ENCODE data around the gene CPT1C. TPM values are rescaled to one million over a fixed set of nuclear protein-coding genes. Genes with fewer than 3 reads are reported as not detected.

The CPT1C gene
- 15.3 and 16.9 TPM in 2 replicates for total RNA-seq

DNA sequence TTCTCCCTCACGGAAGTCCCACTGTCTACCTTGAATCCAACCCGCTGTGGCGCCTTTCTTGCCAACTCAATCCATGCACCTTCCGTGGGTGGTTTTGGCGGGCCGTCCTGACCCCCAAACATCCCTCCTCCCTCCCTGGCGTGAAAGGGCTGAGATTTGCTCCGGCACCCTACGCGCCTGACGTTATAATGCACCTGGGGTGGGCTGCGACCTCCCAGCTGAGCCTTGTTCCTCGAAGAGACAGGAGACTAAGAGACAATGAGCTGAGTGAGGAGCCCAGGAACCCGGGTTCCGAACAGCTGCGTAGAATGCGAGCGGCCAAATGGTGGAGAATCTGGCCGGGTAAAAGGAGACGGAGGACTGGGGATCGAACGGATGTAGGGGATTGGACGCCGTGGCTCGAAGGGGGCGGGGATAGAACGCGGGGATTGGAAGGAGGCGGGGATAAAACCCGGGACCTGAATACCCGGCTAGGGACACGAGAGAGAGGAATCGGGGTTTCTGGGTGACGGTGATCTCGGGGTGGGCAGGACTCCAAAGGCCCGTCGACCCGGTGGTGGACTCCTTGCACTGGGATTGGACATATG is at the start of gene CPT1C:
Gene CPT1C, plus strand, starts transcription at position 461 of the 587 bp plus-strand sequence. CDS start 1,137 bp downstream, outside the sequence.

DNA sequence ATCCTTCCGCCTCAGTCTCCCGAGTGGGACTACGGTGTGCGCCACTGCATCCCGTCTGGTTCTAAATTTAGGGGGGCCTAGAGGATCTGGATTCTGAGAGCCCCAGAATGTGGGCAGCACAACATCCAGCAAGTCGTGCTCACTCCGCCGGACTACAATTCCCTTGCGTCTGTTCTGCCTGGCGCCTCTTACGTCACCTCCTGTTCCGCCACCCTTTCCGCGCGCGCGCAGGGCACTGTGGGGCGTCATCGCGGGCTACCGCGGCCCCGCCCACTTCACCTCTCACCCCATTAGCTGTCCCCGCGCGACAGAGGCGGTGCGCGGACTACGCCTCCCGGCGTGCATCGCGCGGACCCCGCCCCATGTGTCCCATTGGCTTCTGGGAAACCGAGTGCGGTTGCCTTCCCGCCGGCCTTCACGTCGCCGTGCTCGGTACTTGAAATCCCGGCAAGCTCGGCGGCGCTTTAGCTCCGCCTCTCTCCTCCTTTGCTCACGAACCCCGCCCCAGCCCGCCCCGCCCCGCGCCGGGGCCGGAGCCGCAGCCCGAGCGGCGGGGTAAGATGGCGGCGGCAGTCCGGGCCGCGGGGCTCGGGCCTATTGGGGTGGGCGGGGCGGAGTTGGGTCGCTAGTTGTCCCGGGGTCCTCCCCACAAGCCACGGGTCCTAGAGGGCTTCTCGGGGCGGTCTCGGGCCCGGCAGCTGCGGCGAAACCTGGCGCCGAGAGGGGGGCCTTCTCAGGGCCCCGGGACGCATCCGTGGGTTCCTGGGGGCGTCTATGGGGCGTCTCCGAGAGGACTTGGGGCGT is 49.0 kb upstream of the CPT1C start, which contains the start of gene SCAF1:
Gene SCAF1, plus strand, starts transcription at position 522 of the 804 bp plus-strand sequence. CDS start 2,818 bp downstream, outside the sequence.

DNA sequence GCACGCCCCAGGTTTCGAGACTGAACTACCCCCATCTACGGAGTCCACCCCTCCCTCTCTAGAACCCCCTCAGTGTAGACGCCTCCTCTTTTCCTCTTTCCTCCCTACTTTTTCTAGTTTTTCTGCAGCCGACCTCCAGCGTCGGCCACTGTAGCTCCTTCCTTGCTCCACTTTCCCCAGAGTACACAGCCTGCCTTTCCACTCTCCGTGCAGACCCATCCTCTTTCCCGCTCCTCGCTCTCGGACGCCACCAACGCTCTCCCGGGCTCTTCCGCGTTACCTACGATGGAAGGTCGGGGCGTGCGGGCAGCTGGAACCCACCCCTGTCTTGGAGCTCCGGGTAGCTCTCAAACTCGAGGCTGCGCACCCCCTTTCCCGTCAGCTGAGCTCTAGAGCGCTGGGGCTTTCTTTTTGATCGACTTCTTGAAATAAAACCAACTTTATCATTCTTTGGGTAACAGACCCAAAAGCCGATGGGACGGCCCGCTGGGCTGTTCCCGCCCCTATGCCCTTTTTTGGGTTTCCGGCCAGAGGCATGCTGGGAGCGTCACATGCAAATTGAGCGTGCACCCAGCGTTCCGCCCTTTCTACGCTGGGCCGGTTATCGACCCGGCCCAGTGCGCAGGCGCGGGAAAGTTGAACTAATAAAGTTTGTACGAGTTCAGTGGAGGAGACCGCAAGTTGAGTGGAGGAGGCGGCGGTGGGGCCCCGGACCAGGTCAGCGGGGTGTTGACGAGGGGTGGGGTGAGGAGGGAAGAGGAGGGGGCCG is 25.4 kb upstream of the CPT1C start, which contains the start of the genes BCL2L12 and IRF3:
Gene BCL2L12, plus strand, starts transcription at position 583 of the 769 bp plus-strand sequence. CDS start 760 bp downstream, outside the sequence.
Gene IRF3, minus strand, starts transcription at position 507 of the 769 bp plus-strand sequence. CDS start 1,019 bp downstream, outside the sequence.

DNA sequence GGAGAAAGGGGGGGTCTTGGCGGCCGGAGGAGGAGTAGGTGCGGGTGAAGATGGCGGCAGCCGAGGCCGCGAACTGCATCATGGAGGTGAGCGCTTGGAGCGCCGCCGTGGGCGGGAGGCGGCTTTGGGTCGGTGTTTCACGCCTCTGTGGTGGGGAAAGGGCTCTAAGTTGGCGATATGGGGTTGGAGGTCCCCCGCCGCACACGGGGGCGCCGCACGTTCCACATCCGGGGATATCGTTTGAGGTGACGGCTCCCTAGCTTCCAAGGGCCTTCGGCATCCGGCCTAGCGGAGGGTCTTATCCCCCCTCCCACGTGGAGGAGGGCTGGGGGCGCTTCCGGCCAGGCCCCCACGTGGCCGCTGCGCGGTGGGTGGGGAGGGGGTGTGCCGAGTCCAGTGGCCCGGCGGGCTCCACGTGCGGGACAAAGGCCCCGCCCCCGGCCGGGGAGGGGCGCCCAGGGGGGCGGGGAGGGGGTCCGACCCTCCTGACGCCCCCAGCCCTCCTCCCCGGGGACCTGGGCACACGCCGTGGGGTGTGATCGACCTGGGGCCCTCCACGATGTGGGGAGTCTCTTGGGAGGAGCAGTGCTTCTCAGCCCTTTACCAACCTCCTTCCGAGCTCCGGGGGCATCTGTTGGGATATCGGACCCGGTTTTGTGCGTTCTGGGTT is 13.6 kb upstream of the CPT1C start, which contains the start of gene PRMT1:
Gene PRMT1, plus strand, starts transcription at position 41 of the 670 bp plus-strand sequence. Its CDS starts 10 bp downstream, at position 51.

DNA sequence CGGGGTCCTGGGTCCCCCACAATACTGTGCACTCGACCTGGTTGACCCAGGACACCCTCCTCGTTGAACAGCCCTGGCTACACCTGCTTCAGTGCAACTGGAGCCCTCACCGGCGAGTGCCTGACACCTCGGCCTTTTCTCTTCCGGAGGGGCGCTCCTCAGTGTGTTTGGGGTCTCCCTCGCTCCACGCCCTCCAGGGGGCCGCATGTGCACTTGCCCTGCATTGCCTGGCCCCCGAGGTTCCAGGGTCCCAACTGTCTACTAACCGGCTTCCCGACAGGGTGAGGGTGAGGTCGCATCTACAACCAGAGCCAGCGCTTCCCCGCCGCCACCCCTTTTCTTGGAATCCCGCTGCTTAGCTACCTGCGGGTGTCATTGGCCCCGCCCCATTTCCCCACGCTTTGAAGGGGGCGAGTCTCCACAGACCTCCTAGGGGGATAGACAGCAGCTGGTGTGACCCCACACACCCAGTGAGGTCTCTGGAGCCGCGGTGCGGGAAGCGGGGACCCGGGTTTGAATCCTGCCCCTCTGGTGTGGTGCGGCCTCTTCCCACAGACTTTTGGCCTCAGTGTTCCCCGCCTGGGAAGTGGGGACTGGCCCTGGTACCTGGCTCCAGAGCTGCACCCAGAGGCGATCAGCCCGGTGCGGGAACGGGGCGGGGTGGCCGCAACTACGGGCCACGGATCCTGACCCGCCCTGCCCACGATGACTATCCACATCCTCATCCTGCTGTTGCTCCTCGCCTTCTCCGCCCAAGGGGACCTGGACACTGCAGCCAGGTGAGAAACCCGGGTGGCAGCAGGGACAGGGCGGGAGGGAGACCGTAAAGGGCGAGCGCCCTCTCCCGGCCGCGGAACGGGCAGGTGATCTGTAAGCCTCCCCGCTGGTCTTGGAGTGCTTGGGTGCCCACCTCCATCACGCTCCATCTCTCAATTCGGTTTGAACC is 1.5 kb upstream of the CPT1C start, which contains the start of gene ADM5:
Gene ADM5, plus strand, starts transcription at position 462 of the 946 bp plus-strand sequence. Its CDS starts 244 bp downstream, at position 706.

DNA sequence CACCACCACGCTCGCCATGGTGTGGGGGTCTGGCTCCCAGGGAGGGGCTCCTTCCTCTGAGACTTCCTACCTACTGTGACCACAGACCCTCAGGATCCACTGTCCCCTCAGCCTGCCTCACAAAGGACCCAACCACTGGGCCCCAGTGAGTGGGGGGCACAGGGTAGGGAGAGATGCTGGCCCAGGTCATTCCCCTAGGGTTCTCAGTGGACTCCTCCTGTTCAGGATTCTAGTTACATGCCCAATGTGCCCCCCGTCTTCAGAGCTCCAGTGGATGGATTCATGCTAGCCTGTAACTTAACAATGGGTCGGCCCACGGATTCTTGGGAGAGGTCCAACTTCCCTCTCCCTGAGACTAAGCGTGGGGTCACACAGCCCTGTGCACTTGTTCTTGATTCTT is 72.3 kb downstream of the CPT1C start, which contains the start of gene TSKS:
Gene TSKS, minus strand, starts transcription at position 77 of the 400 bp plus-strand sequence. Its CDS starts 59 bp downstream, at position 18.

Other genes with a start within 250 kb of the CPT1C start
- 0.09 TPM in 2 replicates for gene SLC17A7, start 249.6 kb upstream of the CPT1C start, total RNA-seq
- 131 and 146 TPM in 2 replicates for gene PIH1D1, start 239.3 kb upstream of the CPT1C start, total RNA-seq
- 31.3 and 66.9 TPM in 2 replicates for gene ALDH16A1, start 237.9 kb upstream of the CPT1C start, total RNA-seq
- 1.1 and 1.4 TPM in 2 replicates for gene FLT3LG, start 216.9 kb upstream of the CPT1C start, total RNA-seq
- gene RPL13A, start 203.5 kb upstream of the CPT1C start, total RNA-seq, result 3,283 and 3,317 TPM in 2 replicates
- 3,523 and 3,741 TPM in 2 replicates for gene RPS11, start 194.7 kb upstream of the CPT1C start, total RNA-seq
- gene FCGRT, start 178.5 kb upstream of the CPT1C start, total RNA-seq, result 64.2 and 84.9 TPM in 2 replicates
- 119 and 156 TPM in 2 replicates for gene RCN3, start 163.1 kb upstream of the CPT1C start, total RNA-seq
- gene NOSIP, start 110.6 kb upstream of the CPT1C start, total RNA-seq, result 128 and 141 TPM in 2 replicates
- 1.4 and 4.2 TPM in 2 replicates for gene PRRG2, start 109.8 kb upstream of the CPT1C start, total RNA-seq
- 1.8 and 3.6 TPM in 2 replicates for gene PRR12, start 99.9 kb upstream of the CPT1C start, total RNA-seq
- gene RRAS, start 51.0 kb upstream of the CPT1C start, total RNA-seq, result 26.4 and 63.0 TPM in 2 replicates
- 10.0 and 14.0 TPM in 2 replicates for gene SCAF1, start 48.9 kb upstream of the CPT1C start, total RNA-seq
- gene IRF3, start 25.3 kb upstream of the CPT1C start, total RNA-seq, result 53.0 and 68.9 TPM in 2 replicates
- 5.4 and 6.0 TPM in 2 replicates for gene BCL2L12, start 25.2 kb upstream of the CPT1C start, total RNA-seq
- gene PRMT1, start 13.8 kb upstream of the CPT1C start, total RNA-seq, result 484 and 610 TPM in 2 replicates
- 0.47 and 0.54 TPM in 2 replicates for gene ADM5, start 1.5 kb upstream of the CPT1C start, total RNA-seq
- 0.09 TPM in 1 of 2 replicates, not detected in the other for gene TSKS, start 72.2 kb downstream of the CPT1C start, total RNA-seq
- gene AP2A1, start 75.9 kb downstream of the CPT1C start, total RNA-seq, result 54.7 and 63.5 TPM in 2 replicates
- 13.9 and 25.0 TPM in 2 replicates for gene FUZ, start 122.2 kb downstream of the CPT1C start, total RNA-seq
- gene MED25, start 127.2 kb downstream of the CPT1C start, total RNA-seq, result 11.9 and 15.3 TPM in 2 replicates
- gene PTOV1, start 160.0 kb downstream of the CPT1C start, total RNA-seq, result 54.4 and 80.2 TPM in 2 replicates
- 36.7 and 47.2 TPM in 2 replicates for gene PNKP, start 176.5 kb downstream of the CPT1C start, total RNA-seq
- gene AKT1S1, start 186.2 kb downstream of the CPT1C start, total RNA-seq, result 7.6 and 9.1 TPM in 2 replicates
- 4.7 and 5.1 TPM in 2 replicates for gene TBC1D17, start 186.6 kb downstream of the CPT1C start, total RNA-seq
- 3.2 and 3.5 TPM in 2 replicates for gene IL4I1, start 205.8 kb downstream of the CPT1C start, total RNA-seq
- 2.7 and 4.0 TPM in 2 replicates for gene ATF5, start 238.1 kb downstream of the CPT1C start, total RNA-seq
- gene NUP62, start 238.4 kb downstream of the CPT1C start, total RNA-seq, result 27.9 and 28.4 TPM in 2 replicates